Thoracic aorta (tissue), 2 donors: ENCODE results near the gene FGD4. TPM values are rescaled to one million over a fixed set of nuclear protein-coding genes. Genes with fewer than 3 reads are reported as not detected.

Experiments
- ATAC-seq: fragments of 150-250 bp; one replicate; pipeline ENCODE4 v1.8.0; 2017; ENCODE audit warnings: low read depth; ENCODE audit not compliant: insufficient number of reproducible peaks, low FRiP score
- DNase-seq: peaks from one replicate; pipeline ENCODE4 v3.0.0-alpha.2; 2020; ENCODE audit warnings: low spot score
- H3K27ac ChIP-seq, 2 donors: fragments of 200-600 bp; sonication (generic); 1 replicate in 1 of 2; 2 replicates in 1 of 2; pipeline ENCODE4 v1.5.1; 2016; ENCODE audit warnings: mild to moderate bottlenecking in 2 of 2, moderate library complexity in 2 of 2
- H3K27me3 ChIP-seq: fragments of 200-600 bp; sonication (generic); replicated peaks from 2 replicates; pipeline ENCODE4 v1.6.0; 2016; ENCODE audit warnings: mild to moderate bottlenecking; ENCODE audit not compliant: insufficient read depth
- H3K36me3 ChIP-seq: fragments of 200-600 bp; sonication (generic); one replicate; pipeline ENCODE4 v1.5.1; 2016
- H3K4me1 ChIP-seq, 2 donors: fragments of 200-600 bp; sonication (generic); 1 replicate in 1 of 2; 2 replicates in 1 of 2; pipeline versions ENCODE4 v1.5.1 to v1.6.0; 2016; ENCODE audit warnings: low read depth in 2 of 2, mild to moderate bottlenecking in 1 of 2; ENCODE audit not compliant: control insufficient read depth in 1 of 2
- H3K4me3 ChIP-seq: fragments of 200-600 bp; sonication (generic); 2 replicates; pipeline ENCODE4 v1.5.1; 2016; ENCODE audit warnings: mild to moderate bottlenecking
- H3K9me3 ChIP-seq: fragments of 200-600 bp; sonication (generic); 2 replicates; pipeline ENCODE4 v1.5.1; 2016
- total RNA-seq, 2 donors: library from RNA; depleted of rRNA; stranded (reverse); fragments of >200 nt; gene quantifications; one replicate each; pipeline versions ENCODE4 v1.1.0 to v1.2.3, GENCODE V29; 2016
- TF ChIP-seq, protein P1 (sequence below): fragments of 200-600 bp; sonication (generic); IDR thresholded peaks from one replicate; pipeline ENCODE4 v1.5.1; 2019; ENCODE audit warnings: antibody characterized with exemption

FGD4 gene
- total RNA-seq, 2 donors from 2014 or later, result 52.7 to 61.6 TPM

GRCh38 chr12:32609966-32610365, 210.6 kb downstream of the FGD4 start:
- ATAC-seq (no peak), DNase-seq (no peak)
- Histone ChIP-seq H3K9me3 (no peaks in the 10 kb centered on the region), H3K27me3 (no peaks in the 10 kb centered on the region), H3K4me3 (no peak overlapping the region), H3K4me1 (peaks cover 0 to 8% of the 10 kb centered on the region in 2 donors), H3K36me3 (peaks cover 33% of the 10 kb centered on the region), H3K27ac (no peak overlapping the region)
- TF ChIP-seq, protein P1, sequence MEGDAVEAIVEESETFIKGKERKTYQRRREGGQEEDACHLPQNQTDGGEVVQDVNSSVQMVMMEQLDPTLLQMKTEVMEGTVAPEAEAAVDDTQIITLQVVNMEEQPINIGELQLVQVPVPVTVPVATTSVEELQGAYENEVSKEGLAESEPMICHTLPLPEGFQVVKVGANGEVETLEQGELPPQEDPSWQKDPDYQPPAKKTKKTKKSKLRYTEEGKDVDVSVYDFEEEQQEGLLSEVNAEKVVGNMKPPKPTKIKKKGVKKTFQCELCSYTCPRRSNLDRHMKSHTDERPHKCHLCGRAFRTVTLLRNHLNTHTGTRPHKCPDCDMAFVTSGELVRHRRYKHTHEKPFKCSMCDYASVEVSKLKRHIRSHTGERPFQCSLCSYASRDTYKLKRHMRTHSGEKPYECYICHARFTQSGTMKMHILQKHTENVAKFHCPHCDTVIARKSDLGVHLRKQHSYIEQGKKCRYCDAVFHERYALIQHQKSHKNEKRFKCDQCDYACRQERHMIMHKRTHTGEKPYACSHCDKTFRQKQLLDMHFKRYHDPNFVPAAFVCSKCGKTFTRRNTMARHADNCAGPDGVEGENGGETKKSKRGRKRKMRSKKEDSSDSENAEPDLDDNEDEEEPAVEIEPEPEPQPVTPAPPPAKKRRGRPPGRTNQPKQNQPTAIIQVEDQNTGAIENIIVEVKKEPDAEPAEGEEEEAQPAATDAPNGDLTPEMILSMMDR, result no peak

GRCh38 chr12:32611986-32612385, 212.6 kb downstream of the FGD4 start:
- no peaks in the 10 kb centered on the region for H3K27me3 ChIP-seq
- no peak overlapping the region for H3K4me3 ChIP-seq
- no peak for DNase-seq
- no peak overlapping the region for H3K27ac ChIP-seq
- H3K9me3 ChIP-seq, result no peaks in the 10 kb centered on the region
- no peaks in the 10 kb centered on the region for H3K4me1 ChIP-seq
- H3K36me3 ChIP-seq, result peaks cover 33% of the 10 kb centered on the region
- TF ChIP-seq, protein P1, result no peak
- ATAC-seq, result no peak

DNA sequence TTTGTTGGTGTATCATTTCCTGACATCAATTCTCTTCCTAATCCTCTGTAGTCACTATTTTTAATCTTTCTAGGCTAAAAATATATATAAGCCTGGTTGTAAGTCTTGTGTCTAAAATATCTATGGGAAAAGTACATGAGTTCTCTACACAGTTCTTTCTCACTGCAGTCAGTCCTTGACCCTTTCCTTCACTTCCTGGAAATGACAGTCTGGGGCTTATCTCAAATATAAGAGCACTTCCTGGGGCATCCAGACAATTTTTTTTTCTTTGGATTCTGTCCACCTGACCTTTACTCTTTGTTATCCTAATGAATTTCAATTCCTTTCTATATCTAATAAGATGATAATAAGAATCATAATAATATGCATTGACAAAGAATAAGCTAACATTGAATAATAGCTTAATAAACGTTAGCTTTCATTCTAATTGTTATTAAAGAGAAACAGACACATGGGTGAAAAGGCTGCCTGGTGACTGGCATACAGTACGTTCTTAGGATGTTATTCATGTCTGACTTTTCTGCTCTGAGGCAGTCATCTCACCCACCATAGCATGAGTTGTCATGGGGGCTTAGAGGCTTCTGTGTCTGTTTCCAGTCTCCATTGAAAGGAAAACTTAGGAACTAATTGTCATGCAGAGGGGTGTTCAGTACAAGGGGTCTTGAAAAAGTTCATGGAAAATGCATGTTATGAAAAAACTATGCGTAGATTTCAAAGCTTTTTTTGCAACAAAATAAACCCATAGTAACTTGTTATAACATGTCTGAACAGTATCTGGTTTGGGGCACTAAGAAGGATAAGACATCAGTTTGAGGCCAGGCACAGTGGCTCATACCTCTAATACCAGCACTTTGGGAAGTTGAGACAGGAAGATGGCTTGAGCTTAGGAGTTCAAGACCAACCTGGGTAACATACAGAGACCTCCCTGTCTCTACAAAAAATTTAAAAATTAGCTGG, 213.6 kb downstream of the FGD4 start:
- Histone ChIP-seq H3K36me3 (peaks cover 33% of the 10 kb centered on the region), H3K4me3 (no peak overlapping the region), H3K9me3 (no peaks in the 10 kb centered on the region), H3K27me3 (no peaks in the 10 kb centered on the region), H3K27ac (no peak overlapping the region), H3K4me1 (no peaks in the 10 kb centered on the region)
- no peak for ATAC-seq
- DNase-seq, result no peak
- TF ChIP-seq, protein P1, result no peak

- no peaks in the 10 kb centered on the region for H3K27me3 ChIP-seq
- H3K27ac ChIP-seq, result no peak overlapping the region
- TF ChIP-seq, protein P1, result no peak
- DNase-seq (no peak), ATAC-seq (no peak)
- no peak overlapping the region for H3K4me3 ChIP-seq
- H3K4me1 ChIP-seq, result no peaks in the 10 kb centered on the region
- H3K9me3 ChIP-seq, result no peaks in the 10 kb centered on the region
- peaks cover 39% of the 10 kb centered on the region for H3K36me3 ChIP-seq
Measured at GRCh38 chr12:32615441-32615840, 216.1 kb downstream of the FGD4 start.

DNA sequence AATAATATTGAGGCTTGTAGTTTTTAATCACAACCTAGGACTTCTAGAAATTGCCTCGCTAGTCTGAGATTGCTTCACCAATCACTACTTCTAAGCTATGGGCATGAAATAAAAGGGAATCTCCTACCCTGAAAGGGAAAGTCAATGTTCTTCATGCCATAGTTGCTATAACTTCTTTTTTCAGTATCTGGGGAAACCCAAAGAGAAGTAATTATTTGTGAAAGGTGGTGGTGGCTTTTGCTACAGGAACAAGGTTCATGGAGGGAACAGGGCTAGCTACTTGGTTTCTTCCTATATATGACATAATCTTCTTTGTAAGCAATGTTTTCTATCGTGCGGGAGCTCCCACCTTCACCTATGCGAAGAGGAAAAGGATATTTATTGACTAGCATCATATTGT, 218.2 kb downstream of the FGD4 start:
- DNase-seq (no peak), ATAC-seq (no peak)
- Histone ChIP-seq H3K27ac (no peak overlapping the region), H3K36me3 (peaks cover 23% of the 10 kb centered on the region), H3K4me3 (no peak overlapping the region), H3K27me3 (no peaks in the 10 kb centered on the region), H3K4me1 (no peaks in the 10 kb centered on the region), H3K9me3 (no peaks in the 10 kb centered on the region)
- TF ChIP-seq, protein P1, result no peak
